IPS DF 6.9 (cell line): Measurements from ENCODE around the gene OSBPL2.

Experiments used
- DNase-seq: peaks from one replicate; pipeline ENCODE4 v3.0.0-alpha.2; 2013; ENCODE audit warnings: low read depth, low spot score
- H3K27ac ChIP-seq: one replicate; pipeline ENCODE4 v1.5.1; 2013; ENCODE audit warnings: low read length, control low read depth
- H3K27me3 ChIP-seq: 2 replicates; pipeline ENCODE4 v1.6.1; 2013; ENCODE audit warnings: mild to moderate bottlenecking, low read length; ENCODE audit not compliant: control insufficient read depth, insufficient read depth
- H3K36me3 ChIP-seq: 2 replicates; pipeline ENCODE4 v1.6.1; 2013; ENCODE audit warnings: low read length; ENCODE audit not compliant: control insufficient read depth, insufficient read depth
- H3K4me1 ChIP-seq: 2 replicates; pipeline ENCODE4 v1.6.1; 2013; ENCODE audit warnings: low read length; ENCODE audit not compliant: control insufficient read depth, insufficient read depth
- H3K4me3 ChIP-seq: 2 replicates; pipeline ENCODE4 v1.5.1; 2013; ENCODE audit warnings: mild to moderate bottlenecking, low read length
- H3K9me3 ChIP-seq: 2 replicates; pipeline ENCODE4 v1.6.1; 2013; ENCODE audit warnings: low read length, inconsistent platforms; ENCODE audit not compliant: control insufficient read depth, insufficient read depth
- WGBS: extraction: QIAGEN DNeasy Blood & Tissue Kit; methylation state at CpG from one replicate; pipeline ENCODE4 v1.1.7; 2013; ENCODE audit warnings: mixed read lengths, missing lambda C conversion rate; ENCODE audit not compliant: insufficient read length, insufficient coverage; 5-methylcytosine and 5-hydroxymethylcytosine counted together

Gene OSBPL2

GRCh38 chr20:62197801-62198200 is 40.5 kb upstream of the OSBPL2 start:
- no peaks in the 10 kb centered on the region for H3K27me3 ChIP-seq
- no peak overlapping the region for H3K4me3 ChIP-seq
- H3K27ac ChIP-seq: no peak overlapping the region
- DNase-seq: no peak
- H3K9me3 ChIP-seq: no peaks in the 10 kb centered on the region
- no CpG with 5 or more reads among the region's 18 CpGs for WGBS
- no peaks in the 10 kb centered on the region for H3K4me1 ChIP-seq
- H3K36me3 ChIP-seq: peaks cover 22% of the 10 kb centered on the region

- Histone ChIP-seq H3K4me3 (no peak overlapping the region), H3K4me1 (no peaks in the 10 kb centered on the region), H3K9me3 (no peaks in the 10 kb centered on the region), H3K36me3 (peaks cover 22% of the 10 kb centered on the region), H3K27me3 (no peaks in the 10 kb centered on the region), H3K27ac (no peak overlapping the region)
- WGBS: no CpG with 5 or more reads among the region's 17 CpGs
- no peak for DNase-seq
These were observed 39.8 kb upstream of the OSBPL2 start for GRCh38 chr20:62198496-62198895.

DNA sequence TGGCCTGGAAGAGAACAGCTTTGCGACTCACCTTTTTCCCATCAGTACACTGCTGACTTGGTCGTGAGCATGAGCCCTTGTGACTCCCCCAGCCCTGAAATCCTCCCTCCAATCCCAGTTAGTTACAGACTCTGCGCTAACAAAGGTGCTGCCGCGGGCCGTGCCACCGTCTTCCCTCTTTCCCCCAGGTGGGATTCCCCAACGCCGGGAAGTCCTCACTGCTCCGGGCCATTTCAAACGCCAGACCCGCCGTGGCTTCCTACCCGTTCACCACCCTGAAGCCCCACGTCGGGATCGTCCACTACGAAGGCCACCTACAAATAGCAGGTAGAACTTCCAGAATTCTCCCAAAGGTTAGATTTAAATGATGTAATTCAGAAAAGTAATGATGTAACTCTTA is 39.4 kb upstream of the OSBPL2 start:
- Histone ChIP-seq H3K4me1 (no peaks in the 10 kb centered on the region), H3K9me3 (no peaks in the 10 kb centered on the region), H3K4me3 (no peak overlapping the region), H3K36me3 (peaks cover 22% of the 10 kb centered on the region), H3K27me3 (no peaks in the 10 kb centered on the region), H3K27ac (no peak overlapping the region)
- no peak for DNase-seq
- no CpG with 5 or more reads among the region's 18 CpGs for WGBS

DNA sequence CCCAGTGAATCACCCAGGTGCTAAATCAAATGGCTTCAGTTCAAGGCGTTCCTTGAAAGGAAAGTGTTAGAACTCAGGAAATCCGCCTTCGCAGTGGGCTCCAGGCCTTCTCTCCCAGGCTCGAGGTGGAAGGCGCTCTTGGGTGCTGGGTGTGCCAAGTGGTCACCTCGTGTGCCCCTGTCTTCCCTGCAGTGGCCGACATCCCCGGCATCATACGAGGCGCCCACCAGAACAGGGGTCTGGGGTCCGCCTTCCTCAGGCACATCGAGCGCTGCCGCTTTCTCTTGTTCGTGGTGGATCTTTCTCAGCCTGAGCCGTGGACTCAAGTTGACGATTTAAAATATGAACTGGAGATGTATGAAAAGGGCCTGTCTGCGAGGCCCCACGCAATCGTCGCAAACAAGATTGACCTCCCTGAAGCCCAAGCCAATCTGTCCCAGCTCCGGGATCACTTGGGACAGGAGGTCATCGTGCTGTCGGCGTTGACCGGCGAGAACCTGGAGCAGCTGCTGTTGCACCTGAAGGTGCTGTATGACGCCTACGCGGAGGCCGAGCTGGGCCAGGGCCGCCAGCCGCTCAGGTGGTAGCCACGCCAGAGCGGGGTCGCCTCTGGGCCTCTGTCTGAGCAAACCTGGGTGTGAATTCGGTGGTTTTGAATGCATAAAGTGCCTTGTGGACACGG is 37.7 kb upstream of the OSBPL2 start:
- Histone ChIP-seq H3K36me3 (peaks cover 22% of the 10 kb centered on the region), H3K4me3 (no peak overlapping the region)

DNA sequence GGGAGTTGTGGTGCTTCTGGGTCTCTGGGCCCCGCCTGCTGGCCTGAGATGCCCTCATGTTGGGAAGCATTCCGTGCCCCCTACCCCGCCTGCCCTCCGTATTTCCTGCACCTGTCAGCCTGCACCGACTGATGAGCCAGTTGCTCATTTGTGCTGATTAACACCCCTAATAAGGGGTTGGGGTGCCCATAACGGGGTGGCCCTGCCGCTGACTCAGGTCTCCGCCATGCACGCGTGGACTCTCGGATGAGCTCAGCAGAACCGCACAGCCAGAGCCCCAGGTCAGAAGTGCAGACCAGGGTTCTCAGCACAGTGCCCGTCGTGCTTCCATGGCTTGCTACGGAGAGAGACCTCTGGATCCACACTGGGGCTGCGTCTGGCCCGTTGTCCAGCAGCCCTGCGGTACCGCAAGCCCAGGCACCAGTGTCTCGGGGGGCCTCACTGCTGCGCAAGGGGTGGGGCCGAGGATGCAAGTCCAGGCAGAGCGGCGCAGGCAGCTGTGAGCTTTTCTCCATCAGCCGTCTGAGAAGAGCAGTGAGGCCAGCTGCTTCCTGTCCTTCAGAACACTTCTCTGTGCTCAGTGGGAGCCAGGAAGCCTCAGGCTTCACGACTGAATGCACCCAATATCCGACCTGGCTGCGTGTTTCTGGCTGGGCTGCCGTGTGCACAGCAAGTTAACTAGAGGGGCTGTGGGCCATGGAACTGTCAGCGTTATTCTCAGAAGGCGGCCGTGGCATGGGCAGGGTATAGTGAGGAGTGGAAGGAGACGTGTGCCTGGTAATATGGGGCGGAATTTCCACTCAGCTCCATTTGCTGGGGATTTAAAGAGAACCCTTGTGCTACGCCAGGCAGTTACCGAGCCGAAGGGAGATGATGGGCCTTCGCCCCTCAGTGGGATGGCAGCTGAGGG is 36.9 kb upstream of the OSBPL2 start:
- Histone ChIP-seq H3K27me3 (no peaks in the 10 kb centered on the region), H3K27ac (no peak overlapping the region), H3K4me3 (no peak overlapping the region), H3K36me3 (peaks cover 22% of the 10 kb centered on the region), H3K9me3 (no peaks in the 10 kb centered on the region), H3K4me1 (no peaks in the 10 kb centered on the region)
- no peak for DNase-seq
- no CpG with 5 or more reads among the region's 38 CpGs for WGBS

More for the DNA sequence above, 37.7 kb upstream of the OSBPL2 start:
- no peak for DNase-seq
- Histone ChIP-seq H3K27ac (no peak overlapping the region), H3K4me1 (no peaks in the 10 kb centered on the region), H3K27me3 (no peaks in the 10 kb centered on the region), H3K9me3 (no peaks in the 10 kb centered on the region)
- no CpG with 5 or more reads among the region's 38 CpGs for WGBS

DNA sequence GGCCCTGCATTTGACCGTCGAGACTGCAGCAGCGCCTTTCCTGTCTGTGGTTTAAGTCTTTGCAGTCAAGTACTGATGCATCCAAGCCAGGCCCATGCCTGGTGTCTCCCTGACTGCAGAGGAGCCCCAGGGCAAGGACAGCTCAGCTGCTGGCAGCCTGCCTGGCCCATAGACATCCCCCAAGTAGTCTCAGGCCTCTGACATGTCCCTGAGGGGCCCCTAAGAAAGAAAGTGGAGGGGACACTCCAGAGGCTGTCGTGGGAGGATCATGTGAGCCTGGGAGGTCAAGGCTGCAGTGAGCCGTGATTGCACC is 36.3 kb upstream of the OSBPL2 start:
- Histone ChIP-seq H3K4me3 (no peak overlapping the region), H3K9me3 (no peaks in the 10 kb centered on the region), H3K27me3 (no peaks in the 10 kb centered on the region), H3K4me1 (no peaks in the 10 kb centered on the region), H3K27ac (no peak overlapping the region), H3K36me3 (peaks cover 22% of the 10 kb centered on the region)
- no peak for DNase-seq
- WGBS: no CpG with 5 or more reads among the region's 5 CpGs

GRCh38 chr20:62202676-62203377 is 35.5 kb upstream of the OSBPL2 start:
- DNase-seq: no peak
- Histone ChIP-seq H3K27ac (no peak overlapping the region), H3K27me3 (no peaks in the 10 kb centered on the region), H3K36me3 (peaks cover 22% of the 10 kb centered on the region), H3K9me3 (no peaks in the 10 kb centered on the region), H3K4me1 (no peaks in the 10 kb centered on the region), H3K4me3 (no peak overlapping the region)
- no CpG with 5 or more reads among the region's 23 CpGs for WGBS

DNA sequence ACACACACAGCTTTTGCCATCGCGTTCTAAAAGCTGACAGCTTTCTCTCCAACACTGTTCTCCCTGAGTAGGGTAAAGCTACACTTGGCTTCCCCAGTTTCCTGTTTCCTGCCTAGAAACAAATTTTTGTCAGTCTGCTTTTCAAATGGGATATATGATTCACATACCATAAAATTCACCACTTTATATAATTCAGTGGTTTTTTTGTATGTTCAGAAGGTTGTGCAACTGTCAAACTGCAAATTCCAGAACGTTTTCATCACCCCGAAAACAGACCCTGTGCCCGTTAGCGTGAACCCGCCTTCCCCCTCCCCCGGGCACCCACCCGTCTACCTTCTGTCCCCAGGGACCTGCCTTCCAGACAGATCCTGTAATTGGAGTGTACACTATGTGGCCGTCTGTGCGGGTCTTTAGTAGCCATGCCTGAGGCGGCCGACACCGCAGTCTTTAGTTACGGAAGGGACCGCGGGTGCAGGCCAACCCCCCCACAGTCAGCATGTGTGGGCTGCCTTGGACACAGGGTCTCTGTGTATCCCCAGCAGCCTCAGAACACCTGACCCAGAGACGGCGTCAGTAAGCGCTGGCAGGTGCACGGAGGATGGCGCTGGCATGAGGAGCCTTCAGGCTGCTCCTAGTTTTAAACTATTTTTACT is 34.8 kb upstream of the OSBPL2 start:
- Histone ChIP-seq H3K4me3 (no peak overlapping the region; the same call in 1 of the 2 replicates), H3K36me3 (peaks cover 21% of the 10 kb centered on the region), H3K4me1 (no peaks in the 10 kb centered on the region), H3K27ac (no peak overlapping the region), H3K27me3 (no peaks in the 10 kb centered on the region), H3K9me3 (no peaks in the 10 kb centered on the region)
- DNase-seq: no peak
- no CpG with 5 or more reads among the region's 22 CpGs for WGBS

GRCh38 chr20:62205618-62206387 is 32.5 kb upstream of the OSBPL2 start:
- peaks cover 11% of the 10 kb centered on the region; the same call in 1 of the 2 replicates for H3K36me3 ChIP-seq
- no peak overlapping the region for H3K27ac ChIP-seq
- no peaks in the 10 kb centered on the region for H3K9me3 ChIP-seq
- no peaks in the 10 kb centered on the region for H3K4me1 ChIP-seq
- H3K27me3 ChIP-seq: no peaks in the 10 kb centered on the region
- no peak overlapping the region for H3K4me3 ChIP-seq
- WGBS: no CpG with 5 or more reads among the region's 38 CpGs
- DNase-seq: no peak
